ENCODE data around the gene FXN.

Gene FXN

GRCh38 chr9:68998385-68998784, 37.2 kb upstream of the FXN start:
- no peaks in the 10 kb centered on the region for H3K27me3 ChIP-seq (ENCODE audit: insufficient read depth, low read length)
- no peaks in the 10 kb centered on the region for H3K9me3 ChIP-seq (ENCODE audit: low read length)
- H2AFZ ChIP-seq (ENCODE audit: low read length): no peak overlapping the region
- no peak overlapping the region for H3K4me3 ChIP-seq (ENCODE audit: low read depth, low read length, poor library complexity, severe bottlenecking)
- no peaks in the 10 kb centered on the region for H4K20me1 ChIP-seq (ENCODE audit: insufficient read depth, low read length)
- H3K36me3 ChIP-seq (ENCODE audit: insufficient read depth, low read length): no peaks in the 10 kb centered on the region
- H3F3A ChIP-seq (ENCODE audit: insufficient read depth, low read length): no peaks in the 10 kb centered on the region
- peaks cover 9% of the 10 kb centered on the region for H3K4me1 ChIP-seq (ENCODE audit: insufficient read depth, low read length, severe bottlenecking)
- H3K9ac ChIP-seq (ENCODE audit: low read length): no peak overlapping the region
- H3K9me2 ChIP-seq (ENCODE audit: low read depth, low read length): no peaks in the 10 kb centered on the region
- TF ChIP-seq EZH2 (IDR thresholded peaks at IDR 0.05; ENCODE audit: borderline replicate concordance, low read length) (no peak), CTCF (IDR thresholded peaks at IDR 0.05; ENCODE audit: low read length) (no peak)
- H3K4me2 ChIP-seq (ENCODE audit: low read length): no peak overlapping the region
- no peaks in the 10 kb centered on the region for H3K79me2 ChIP-seq (ENCODE audit: insufficient read depth, low read length)
- no peak overlapping the region for H3K27ac ChIP-seq (ENCODE audit: low read depth, low read length, poor library complexity, severe bottlenecking)

GRCh38 chr9:68998812-68999211, 36.7 kb upstream of the FXN start:
- no peaks in the 10 kb centered on the region for H3K27me3 ChIP-seq (ENCODE audit: insufficient read depth, low read length)

GRCh38 chr9:68999393-69000105, 36.0 kb upstream of the FXN start:
- TF ChIP-seq CTCF (IDR thresholded peaks at IDR 0.05; ENCODE audit: low read length) (peak; percentile 86), EZH2 (IDR thresholded peaks at IDR 0.05; ENCODE audit: borderline replicate concordance, low read length) (no peak)
- Histone ChIP-seq H3K4me3 (ENCODE audit: low read depth, low read length, poor library complexity, severe bottlenecking) (no peak overlapping the region), H3K36me3 (ENCODE audit: insufficient read depth, low read length) (no peaks in the 10 kb centered on the region), H3K4me1 (ENCODE audit: insufficient read depth, low read length, severe bottlenecking) (peaks cover 9% of the 10 kb centered on the region), H3K9ac (ENCODE audit: low read length) (no peak overlapping the region), H3K9me2 (ENCODE audit: low read depth, low read length) (no peaks in the 10 kb centered on the region), H3F3A (ENCODE audit: insufficient read depth, low read length) (no peaks in the 10 kb centered on the region), H3K27me3 (ENCODE audit: insufficient read depth, low read length) (no peaks in the 10 kb centered on the region), H3K9me3 (ENCODE audit: low read length) (no peaks in the 10 kb centered on the region), H4K20me1 (ENCODE audit: insufficient read depth, low read length) (no peaks in the 10 kb centered on the region), H3K4me2 (ENCODE audit: low read length) (no peak overlapping the region), H3K79me2 (ENCODE audit: insufficient read depth, low read length) (no peaks in the 10 kb centered on the region), H3K27ac (ENCODE audit: low read depth, low read length, poor library complexity, severe bottlenecking) (no peak overlapping the region), H2AFZ (ENCODE audit: low read length) (no peak overlapping the region)

More at GRCh38 chr9:68998812-68999211, 36.7 kb upstream of the FXN start:
- no peak overlapping the region for H3K9ac ChIP-seq (ENCODE audit: low read length)
- H3K36me3 ChIP-seq (ENCODE audit: insufficient read depth, low read length): no peaks in the 10 kb centered on the region
- H3F3A ChIP-seq (ENCODE audit: insufficient read depth, low read length): no peaks in the 10 kb centered on the region
- no peak for TF ChIP-seq EZH2 (IDR thresholded peaks at IDR 0.05; ENCODE audit: borderline replicate concordance, low read length)
- TF ChIP-seq CTCF (IDR thresholded peaks at IDR 0.05; ENCODE audit: low read length): no peak
- H4K20me1 ChIP-seq (ENCODE audit: insufficient read depth, low read length): no peaks in the 10 kb centered on the region
- no peak overlapping the region for H2AFZ ChIP-seq (ENCODE audit: low read length)
- peaks cover 9% of the 10 kb centered on the region for H3K4me1 ChIP-seq (ENCODE audit: insufficient read depth, low read length, severe bottlenecking)
- no peaks in the 10 kb centered on the region for H3K9me2 ChIP-seq (ENCODE audit: low read depth, low read length)
- no peak overlapping the region for H3K27ac ChIP-seq (ENCODE audit: low read depth, low read length, poor library complexity, severe bottlenecking)
- H3K79me2 ChIP-seq (ENCODE audit: insufficient read depth, low read length): no peaks in the 10 kb centered on the region
- H3K4me2 ChIP-seq (ENCODE audit: low read length): no peak overlapping the region
- H3K4me3 ChIP-seq (ENCODE audit: low read depth, low read length, poor library complexity, severe bottlenecking): no peak overlapping the region
- no peaks in the 10 kb centered on the region for H3K9me3 ChIP-seq (ENCODE audit: low read length)
